Measurements from ENCODE around the gene UBFD1. TPM values are rescaled to one million over a fixed set of nuclear protein-coding genes. Genes with fewer than 3 reads are reported as not detected.

Gene UBFD1
- total RNA-seq, 2 donors from 2014 or later, result 53.8 to 87.1 TPM

DNA sequence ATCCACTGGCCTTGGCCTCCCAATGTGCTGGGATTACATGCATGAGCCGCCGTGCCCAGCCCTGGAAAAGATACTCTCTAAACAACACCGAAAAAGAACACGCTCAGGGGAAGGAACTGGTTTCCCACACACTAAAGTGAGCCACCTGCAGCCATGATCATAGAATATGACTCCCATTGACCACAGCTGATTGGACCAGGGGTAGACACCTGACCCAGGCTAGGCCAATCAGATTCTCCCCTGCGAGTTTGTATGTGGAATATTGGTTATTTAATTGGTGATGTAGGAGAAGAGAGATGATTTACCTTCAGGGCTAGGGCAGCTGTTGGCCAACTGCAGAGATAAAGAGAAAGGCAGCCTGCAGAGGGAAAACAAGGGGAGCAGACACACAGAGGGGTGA lies 38.2 kb upstream of the UBFD1 start:
- Mint-ChIP-seq H3K4me3 (no peak overlapping the region), H3K27me3 (no peaks in the 10 kb centered on the region), H3K4me1 (ENCODE audit: low read depth in 2 of 2) (peaks cover 11 to 22% of the 10 kb centered on the region in 2 donors), H3K27ac (no peak overlapping the region), H3K9me3 (no peaks in the 10 kb centered on the region), H3K36me3 (peaks cover 10% of the 10 kb centered on the region)
- DNase-seq (ENCODE audit: low spot score) (no peak), ATAC-seq (no peak)

DNA sequence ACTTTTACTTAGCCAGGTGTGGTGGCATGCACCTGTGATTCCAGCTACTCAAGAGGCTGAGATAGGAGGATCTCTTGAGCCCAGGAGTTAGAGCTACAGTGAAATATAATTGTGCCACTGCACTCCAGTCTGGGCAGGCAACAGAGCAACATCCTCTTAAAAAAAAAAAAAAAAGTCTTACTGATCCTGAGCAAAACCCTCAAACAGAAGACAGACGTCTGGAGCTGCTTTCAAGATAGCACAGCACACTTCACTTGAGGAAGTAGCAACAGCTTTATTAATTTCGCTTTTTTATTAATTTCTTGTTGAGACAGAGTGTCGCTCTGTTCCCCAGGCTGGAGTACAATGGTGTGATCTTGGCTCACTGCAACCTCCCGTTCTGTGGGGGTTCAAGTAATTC lies 37.0 kb upstream of the UBFD1 start:
- Mint-ChIP-seq H3K27ac (no peak overlapping the region), H3K4me3 (no peak overlapping the region), H3K36me3 (peaks cover 10% of the 10 kb centered on the region), H3K4me1 (ENCODE audit: low read depth in 2 of 2) (peaks cover 6 to 10% of the 10 kb centered on the region in 2 donors), H3K27me3 (no peaks in the 10 kb centered on the region), H3K9me3 (no peaks in the 10 kb centered on the region)
- no peak for DNase-seq (ENCODE audit: low spot score)
- ATAC-seq, result no peak

DNA sequence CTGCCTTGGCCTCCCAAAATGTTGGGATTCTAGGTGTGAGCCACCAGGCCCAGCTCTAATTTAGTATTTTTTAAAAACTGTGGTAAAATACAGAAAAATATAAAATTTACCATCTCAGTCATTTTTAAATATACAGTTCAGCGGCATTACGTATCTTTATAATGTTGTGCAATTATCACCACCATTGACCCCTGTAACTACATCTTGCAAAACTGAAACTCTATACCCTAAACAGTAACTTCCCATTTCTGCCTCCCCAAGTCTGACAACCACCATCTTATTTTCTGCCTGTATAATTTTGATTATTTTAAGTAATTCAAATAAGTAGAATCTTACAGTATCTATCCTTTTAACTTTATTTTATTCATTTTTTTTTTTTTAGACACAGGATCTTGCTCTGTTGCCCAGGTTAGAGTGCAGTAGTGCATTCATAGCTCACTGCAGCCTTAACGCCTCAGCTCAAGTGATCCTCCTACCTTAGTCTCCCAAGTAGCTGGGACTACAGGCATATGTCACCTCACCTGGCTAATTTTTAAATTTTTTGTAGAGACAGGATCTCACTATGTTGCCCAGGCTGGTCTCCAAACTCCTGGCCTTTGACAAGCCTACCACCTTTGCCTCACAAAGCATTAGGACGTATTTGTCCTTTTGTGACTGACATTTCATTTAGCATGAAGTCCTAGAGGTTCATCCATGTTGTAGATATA lies 36.3 kb upstream of the UBFD1 start:
- Mint-ChIP-seq H3K27ac (no peak overlapping the region), H3K4me3 (no peak overlapping the region)
- no peak for ATAC-seq

DNA sequence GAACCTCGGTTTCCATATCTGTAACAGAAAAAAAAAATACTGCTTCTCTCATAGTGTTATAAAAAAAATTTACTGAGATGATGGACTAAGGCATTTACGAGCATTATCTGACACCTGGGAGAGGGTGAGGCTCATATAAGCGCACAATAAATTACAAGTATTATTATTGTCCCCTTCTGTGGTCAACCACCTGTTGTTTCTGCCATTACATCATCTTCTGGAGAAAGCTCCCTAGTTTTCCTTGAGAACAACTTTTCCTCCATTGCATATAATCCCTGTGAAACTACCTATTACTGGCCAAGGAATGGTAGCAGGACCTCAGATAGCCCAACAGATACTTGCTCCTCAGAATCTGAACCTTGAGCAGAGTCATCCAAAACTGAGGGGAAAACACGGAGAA lies 35.6 kb upstream of the UBFD1 start:
- H3K4me1 Mint-ChIP-seq (ENCODE audit: low read depth in 2 of 2), result no peaks in the 10 kb centered on the region
- no peak overlapping the region for H3K27ac Mint-ChIP-seq
- H3K9me3 Mint-ChIP-seq, result no peaks in the 10 kb centered on the region
- DNase-seq (ENCODE audit: low spot score) (no peak), ATAC-seq (no peak)
- no peak overlapping the region for H3K4me3 Mint-ChIP-seq
- H3K27me3 Mint-ChIP-seq, result no peaks in the 10 kb centered on the region
- H3K36me3 Mint-ChIP-seq, result peaks cover 10% of the 10 kb centered on the region

More for the DNA sequence above, 36.3 kb upstream of the UBFD1 start:
- Mint-ChIP-seq H3K27me3 (no peaks in the 10 kb centered on the region), H3K4me1 (ENCODE audit: low read depth in 2 of 2) (peaks cover 3 to 5% of the 10 kb centered on the region in 2 donors), H3K36me3 (peaks cover 10% of the 10 kb centered on the region), H3K9me3 (no peaks in the 10 kb centered on the region)
- no peak for DNase-seq (ENCODE audit: low spot score)

DNA sequence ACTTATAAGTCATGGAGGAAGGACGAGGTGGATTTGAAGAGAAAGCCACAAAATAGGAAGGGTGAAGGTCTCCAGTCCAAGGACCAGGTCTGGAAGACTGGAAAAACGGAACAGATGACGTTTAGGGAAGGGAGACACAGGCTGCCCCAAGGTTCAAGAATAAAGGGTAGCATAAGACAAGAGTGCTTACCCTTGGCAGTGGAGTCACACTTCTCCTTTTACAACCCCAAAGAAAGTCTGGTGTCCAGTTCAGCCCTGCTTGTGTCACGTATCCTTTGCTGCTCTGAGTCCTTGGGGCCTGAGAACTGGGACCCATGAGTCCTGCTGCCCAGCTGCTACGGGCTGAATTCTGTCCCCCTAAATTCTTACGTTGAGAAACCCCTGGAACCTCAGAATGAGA lies 34.2 kb upstream of the UBFD1 start:
- no peak for ATAC-seq
- no peaks in the 10 kb centered on the region for H3K27me3 Mint-ChIP-seq
- H3K4me1 Mint-ChIP-seq (ENCODE audit: low read depth in 2 of 2), result no peaks in the 10 kb centered on the region
- no peak overlapping the region for H3K27ac Mint-ChIP-seq
- H3K36me3 Mint-ChIP-seq, result peaks cover 10% of the 10 kb centered on the region
- H3K9me3 Mint-ChIP-seq, result no peaks in the 10 kb centered on the region
- no peak for DNase-seq (ENCODE audit: low spot score)
- H3K4me3 Mint-ChIP-seq, result no peak overlapping the region

DNA sequence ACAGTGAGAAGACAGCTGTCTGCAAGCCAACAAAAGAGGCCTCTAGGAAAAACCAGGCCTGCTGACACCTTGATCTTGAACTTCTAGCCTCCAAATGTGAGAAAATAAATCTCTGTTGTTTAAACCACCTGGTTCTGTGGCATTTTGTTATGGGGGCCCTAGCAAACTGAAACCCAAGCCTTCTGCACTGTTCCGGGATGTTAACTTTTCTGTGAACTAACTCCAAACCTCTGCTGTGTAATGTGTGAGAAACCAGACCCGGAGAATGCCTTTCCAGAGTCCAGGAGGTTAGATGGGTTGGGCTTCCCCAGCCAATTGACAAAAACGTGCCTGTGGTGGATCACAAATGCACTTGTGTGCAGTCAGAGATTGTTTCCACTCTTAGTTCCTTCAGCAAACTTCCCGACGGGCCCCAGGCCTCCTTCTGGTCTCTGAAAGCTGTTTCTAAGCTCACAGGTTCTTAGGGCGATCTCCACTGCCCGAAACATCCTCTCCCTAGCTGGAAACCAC lies 33.6 kb upstream of the UBFD1 start:
- no peaks in the 10 kb centered on the region for H3K27me3 Mint-ChIP-seq
- peaks cover 10% of the 10 kb centered on the region for H3K36me3 Mint-ChIP-seq
- H3K27ac Mint-ChIP-seq, result peak overlapping the region in 1 of 2 donors; percentile 19
- no peaks in the 10 kb centered on the region for H3K9me3 Mint-ChIP-seq
- no peaks in the 10 kb centered on the region for H3K4me1 Mint-ChIP-seq (ENCODE audit: low read depth in 2 of 2)
- DNase-seq (ENCODE audit: low spot score) (no peak), ATAC-seq (no peak)
- H3K4me3 Mint-ChIP-seq, result no peak overlapping the region

DNA sequence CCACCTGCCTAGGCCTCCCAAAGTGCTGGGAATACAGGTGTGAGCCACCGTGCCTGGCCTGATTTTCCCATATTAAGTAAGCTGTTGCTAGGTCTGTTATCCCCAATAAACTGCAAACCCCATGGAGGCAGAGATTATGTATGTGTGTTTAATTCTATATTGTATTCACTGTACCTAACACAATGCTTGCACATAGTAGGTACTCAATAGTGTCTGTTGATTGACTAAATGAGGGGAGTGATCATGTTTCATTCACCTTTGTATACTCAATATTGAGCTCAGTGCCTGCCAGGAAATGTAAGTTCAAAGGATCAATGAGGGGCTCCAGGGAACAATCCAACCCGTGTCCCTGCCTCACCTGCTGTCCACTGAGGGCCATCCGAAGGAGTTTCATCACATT lies 32.6 kb upstream of the UBFD1 start:
- Mint-ChIP-seq H3K4me1 (ENCODE audit: low read depth in 2 of 2) (no peaks in the 10 kb centered on the region), H3K4me3 (no peak overlapping the region), H3K36me3 (peaks cover 10% of the 10 kb centered on the region), H3K27ac (no peak overlapping the region), H3K27me3 (no peaks in the 10 kb centered on the region), H3K9me3 (no peaks in the 10 kb centered on the region)
- no peak for DNase-seq (ENCODE audit: low spot score)
- ATAC-seq, result no peak

DNA sequence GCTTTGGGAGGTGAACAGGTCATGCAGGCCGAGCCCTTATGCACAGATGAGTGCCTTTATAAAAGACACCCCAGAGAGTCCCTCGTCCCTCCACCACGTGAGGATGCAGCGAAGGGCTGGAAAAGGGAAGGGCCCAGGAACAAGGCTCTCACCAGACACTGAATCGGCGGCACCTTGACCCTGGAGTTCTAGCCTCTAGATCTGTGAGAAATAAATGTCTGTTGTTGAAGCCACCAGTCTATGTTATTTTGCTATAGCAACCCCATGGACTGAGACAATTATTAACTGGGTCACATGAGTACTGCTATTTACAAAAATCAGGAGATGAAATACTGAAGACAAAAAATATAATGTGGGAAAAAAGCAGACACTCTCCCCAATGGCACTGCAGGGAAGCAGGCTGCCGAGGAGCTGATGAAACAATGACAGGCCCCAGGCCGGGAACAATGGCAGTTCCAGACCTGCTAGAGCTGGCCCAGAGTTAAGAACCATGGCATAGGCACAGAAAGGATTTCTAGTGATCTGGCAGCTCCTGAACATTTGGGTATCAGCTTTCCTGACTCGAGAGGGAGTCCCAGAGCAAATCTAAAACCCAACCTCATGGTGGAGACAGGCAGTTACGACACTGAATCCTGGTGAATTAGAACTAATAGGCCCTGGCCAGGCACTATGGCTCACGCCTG lies 29.4 kb upstream of the UBFD1 start:
- DNase-seq (ENCODE audit: low spot score) (no peak), ATAC-seq (no peak)
- Mint-ChIP-seq H3K9me3 (no peaks in the 10 kb centered on the region), H3K27me3 (no peaks in the 10 kb centered on the region), H3K36me3 (peaks cover 5% of the 10 kb centered on the region), H3K4me1 (ENCODE audit: low read depth in 2 of 2) (no peaks in the 10 kb centered on the region), H3K27ac (no peak overlapping the region), H3K4me3 (no peak overlapping the region)

DNA sequence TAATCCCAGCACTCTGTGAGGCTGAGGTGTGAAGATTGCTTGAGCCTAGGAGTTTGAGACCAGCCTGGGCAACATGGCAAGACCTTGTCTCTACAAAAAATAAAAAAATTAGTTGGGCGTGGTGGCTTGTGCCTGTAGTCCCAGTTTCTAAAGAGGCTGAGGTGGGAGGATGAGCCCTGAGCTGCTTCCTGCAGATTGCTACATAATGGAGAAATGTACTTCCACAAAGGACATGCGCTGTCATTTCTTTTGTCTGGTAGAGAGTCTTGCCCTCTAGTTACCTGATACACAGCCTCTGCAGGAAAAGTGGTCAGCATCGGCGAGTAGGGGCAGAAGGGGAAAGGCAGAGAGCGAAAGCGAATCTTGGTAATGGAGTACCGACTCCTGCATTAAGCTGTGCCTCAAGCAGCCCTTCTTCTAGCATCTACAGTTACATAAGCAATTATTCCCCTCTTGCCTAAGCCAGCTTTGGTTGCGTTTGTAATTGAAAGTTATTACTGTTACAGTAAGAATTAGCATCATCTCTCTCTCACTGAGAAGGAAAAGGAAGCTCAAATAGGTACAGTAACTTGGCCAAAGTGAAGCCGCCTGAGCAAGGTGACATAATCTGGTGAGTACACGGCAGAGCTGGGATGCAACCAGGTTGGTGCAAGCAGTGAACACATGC lies 28.8 kb upstream of the UBFD1 start:
- Mint-ChIP-seq H3K27ac (no peak overlapping the region), H3K36me3 (peaks cover 4% of the 10 kb centered on the region), H3K4me3 (no peak overlapping the region), H3K4me1 (ENCODE audit: low read depth in 2 of 2) (no peaks in the 10 kb centered on the region), H3K27me3 (no peaks in the 10 kb centered on the region), H3K9me3 (no peaks in the 10 kb centered on the region)
- no peak for ATAC-seq
- DNase-seq (ENCODE audit: low spot score), result no peak

DNA sequence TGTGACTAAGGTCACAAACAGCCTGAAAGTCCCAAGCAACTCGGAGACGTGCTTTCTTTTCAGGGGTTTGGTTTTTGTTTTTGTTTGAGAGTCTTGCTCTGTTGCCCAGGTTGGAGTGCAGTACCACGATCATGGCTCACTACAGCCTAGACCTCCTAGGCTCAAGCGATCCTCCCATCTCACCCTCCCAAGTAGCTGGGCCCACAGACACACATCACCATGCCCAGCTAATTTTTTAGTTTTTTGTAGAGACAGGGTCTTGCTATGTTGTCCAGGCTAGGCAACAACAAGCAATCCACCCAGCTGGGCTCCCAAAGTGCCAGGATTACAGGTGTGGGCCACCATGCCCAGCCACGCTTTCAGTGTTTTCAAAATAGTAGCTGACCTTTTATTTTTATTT lies 27.5 kb upstream of the UBFD1 start:
- Mint-ChIP-seq H3K27ac (no peak overlapping the region), H3K36me3 (peaks cover 4% of the 10 kb centered on the region)

DNA sequence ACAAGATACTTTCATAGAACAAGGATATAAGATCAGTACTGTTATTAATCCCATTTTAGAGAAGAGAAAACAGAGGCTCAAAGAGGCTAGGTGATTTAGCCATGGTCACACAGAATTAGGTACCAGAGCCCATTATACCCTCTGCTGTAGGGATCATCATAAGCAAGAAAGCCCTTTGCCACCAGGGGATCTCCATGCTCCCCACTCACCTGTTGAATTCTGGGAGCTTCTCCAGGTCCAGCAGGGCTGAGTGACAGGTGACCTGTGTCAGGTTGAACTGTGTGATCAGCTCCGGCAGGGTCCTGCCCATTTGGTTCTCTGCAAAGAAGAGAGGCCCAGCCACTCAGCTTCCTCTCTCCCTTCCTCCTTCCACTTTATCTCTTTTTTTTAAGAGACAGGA lies 25.1 kb upstream of the UBFD1 start:
- Mint-ChIP-seq H3K4me3 (no peak overlapping the region), H3K9me3 (no peaks in the 10 kb centered on the region), H3K27ac (no peak overlapping the region), H3K27me3 (no peaks in the 10 kb centered on the region), H3K4me1 (ENCODE audit: low read depth in 2 of 2) (no peaks in the 10 kb centered on the region), H3K36me3 (peaks cover 4% of the 10 kb centered on the region)
- no peak for DNase-seq (ENCODE audit: low spot score)
- no peak for ATAC-seq

More for the DNA sequence above, 27.5 kb upstream of the UBFD1 start:
- Mint-ChIP-seq H3K9me3 (no peaks in the 10 kb centered on the region), H3K4me3 (no peak overlapping the region), H3K27me3 (no peaks in the 10 kb centered on the region), H3K4me1 (ENCODE audit: low read depth in 2 of 2) (no peaks in the 10 kb centered on the region)
- ATAC-seq, result no peak
- no peak for DNase-seq (ENCODE audit: low spot score)

DNA sequence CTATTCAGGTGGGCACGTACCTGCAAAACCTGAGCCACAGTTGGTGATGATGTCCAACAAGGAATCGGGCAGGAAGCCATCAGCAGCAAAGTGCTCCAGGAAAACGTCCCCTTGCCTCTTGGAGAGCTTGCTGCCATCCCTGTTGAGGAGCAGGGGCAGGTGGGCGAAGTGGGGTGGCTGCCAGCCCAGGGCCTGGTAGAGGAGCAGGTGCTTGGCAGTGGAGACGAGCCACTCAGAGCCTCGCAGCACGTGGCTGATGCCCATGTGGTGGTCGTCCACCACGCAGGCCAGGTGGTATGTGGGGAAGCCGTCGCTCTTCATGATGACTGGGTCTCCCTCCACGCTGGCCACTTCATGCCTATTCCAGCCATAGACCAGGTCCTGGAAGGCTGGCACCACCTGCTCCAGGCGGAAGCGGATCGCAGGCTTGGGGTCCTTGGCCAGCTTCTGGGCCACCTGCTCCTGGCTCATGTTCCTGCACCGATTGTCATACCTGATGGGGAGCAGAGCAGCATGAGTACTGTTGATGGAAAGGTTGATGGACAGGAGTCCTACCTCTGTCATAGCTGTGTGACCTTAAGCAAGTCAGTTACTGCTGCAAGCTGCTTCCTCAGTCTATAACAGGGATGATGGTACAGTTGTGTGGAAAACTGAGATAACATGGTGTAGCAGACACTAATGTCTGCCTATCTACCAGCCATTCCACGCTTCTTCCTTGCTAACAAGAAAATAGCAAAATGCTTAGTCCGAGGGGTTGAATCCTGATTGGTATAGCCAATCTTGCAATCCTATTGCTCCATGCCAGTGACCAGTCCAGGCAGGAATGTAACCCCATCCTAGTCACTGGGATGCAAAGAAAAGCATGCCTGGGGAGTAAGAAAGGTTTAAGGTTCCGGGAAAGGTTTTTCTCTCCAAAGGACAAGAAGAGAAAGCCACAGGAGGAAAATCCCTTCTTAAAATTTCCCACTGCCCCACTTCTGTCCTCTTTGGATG lies 22.4 kb upstream of the UBFD1 start:
- DNase-seq (ENCODE audit: low spot score) (no peak), ATAC-seq (no peak)
- Mint-ChIP-seq H3K4me1 (ENCODE audit: low read depth in 2 of 2) (no peaks in the 10 kb centered on the region), H3K36me3 (peaks cover 4% of the 10 kb centered on the region), H3K27me3 (no peaks in the 10 kb centered on the region), H3K4me3 (no peak overlapping the region), H3K27ac (no peak overlapping the region), H3K9me3 (no peaks in the 10 kb centered on the region)

DNA sequence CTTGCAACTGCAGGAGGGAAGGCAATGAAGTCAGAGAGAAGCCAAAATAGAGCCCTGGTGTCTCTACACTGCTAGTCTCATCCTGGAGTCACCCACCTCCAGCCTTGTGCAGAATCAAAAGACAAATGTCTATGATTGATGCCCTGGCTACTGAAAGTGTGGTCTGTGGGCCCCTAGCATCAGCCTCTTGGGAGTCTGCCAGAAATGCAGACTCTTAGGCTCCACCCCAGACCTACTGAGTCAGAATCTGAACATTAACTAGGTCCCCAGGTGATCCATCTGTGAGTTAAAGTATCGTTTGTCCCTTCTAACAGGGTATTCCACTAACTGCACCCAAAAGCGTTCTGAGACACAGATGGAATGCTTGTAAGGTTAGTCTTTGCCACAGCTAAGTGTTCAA lies 21.6 kb upstream of the UBFD1 start:
- ATAC-seq (no peak), DNase-seq (ENCODE audit: low spot score) (no peak)
- H3K27me3 Mint-ChIP-seq, result no peaks in the 10 kb centered on the region
- H3K27ac Mint-ChIP-seq, result no peak overlapping the region
- H3K36me3 Mint-ChIP-seq, result peaks cover 4% of the 10 kb centered on the region
- H3K4me3 Mint-ChIP-seq, result no peak overlapping the region
- no peaks in the 10 kb centered on the region for H3K4me1 Mint-ChIP-seq (ENCODE audit: low read depth in 2 of 2)
- H3K9me3 Mint-ChIP-seq, result no peaks in the 10 kb centered on the region

Measured in natural killer cell treated with Interleukin-12 subunit alpha and Interleukin-12 subunit beta and Interleukin-15 and Interleukin-18, amount 100 ng/mL, for 72 hours (primary cell).